B cell (primary cell): ENCODE results near the gene PHACTR3. TPM values are rescaled to one million over a fixed set of nuclear protein-coding genes. Genes with fewer than 3 reads are reported as not detected.

Experiments
- ATAC-seq: fragments of 200-7000 bp; cut with Tn5 transposase; one replicate; pipeline ENCODE4 v1.10.0; 2021; ENCODE audit warnings: low read depth, mild to moderate bottlenecking, moderate number of reproducible peaks, moderate library complexity
- CTCF ChIA-PET: fragments of 350-600 bp; sonication (Branson Sonifier 250); formaldehyde crosslinking; loops from one replicate; lab custom pipeline; 2021; ENCODE audit warnings: antibody characterized with exemption, inconsistent platforms; lab: Charles Lee
- POLR2A ChIA-PET: fragments of 350-600 bp; sonication (Branson Sonifier 250); formaldehyde crosslinking; loops from one replicate; lab custom pipeline; 2021; ENCODE audit warnings: antibody characterized with exemption; lab: Charles Lee
- DNase-seq: peaks from one replicate; pipeline ENCODE4 v3.0.0; 2013
- H2AFZ ChIP-seq: 2 replicates; pipeline ENCODE4 v1.6.1; 2012; ENCODE audit warnings: mild to moderate bottlenecking, low read depth, low read length; ENCODE audit not compliant: insufficient read depth, poor library complexity, severe bottlenecking
- H3K27ac ChIP-seq, 2 donors: 1 replicate in 1 of 2; 2 replicates in 1 of 2; pipeline ENCODE4 v1.5.1; 2012 to 2013; ENCODE audit warnings: low read length in 2 of 2, mild to moderate bottlenecking in 2 of 2, moderate library complexity in 1 of 2
- H3K27me3 ChIP-seq, 4 experiments: fragments of 200-600 bp in 1 of 4; sonication (generic) in 1 of 4; replicated peaks in 1 of 4; 1 replicate in 2 of 4; 2 replicates in 2 of 4; pipeline versions ENCODE4 v1.6.1 to v1.7.0; 2013 to 2016; ENCODE audit warnings: low read length in 3 of 4, mild to moderate bottlenecking in 2 of 4, mixed read lengths in 1 of 4, moderate library complexity in 1 of 4; ENCODE audit not compliant: insufficient read depth in 4 of 4, control insufficient read depth in 3 of 4; ENCODE audit errors: control extremely low read depth in 1 of 4
- H3K36me3 ChIP-seq, 2 experiments: replicated peaks in 1 of 2; 1 replicate in 1 of 2; 2 replicates in 1 of 2; pipeline versions ENCODE4 v1.6.1 to v1.7.1; 2013; ENCODE audit warnings: low read length in 1 of 2; ENCODE audit not compliant: insufficient read depth in 2 of 2, control insufficient read depth in 1 of 2; ENCODE audit errors: control extremely low read depth in 1 of 2, extremely low read depth in 1 of 2
- H3K4me1 ChIP-seq, 2 donors: fragments of 200-600 bp in 1 of 2; sonication (generic) in 1 of 2; 1 replicate in 1 of 2; 2 replicates in 1 of 2; pipeline versions ENCODE4 v1.5.1 to v1.6.1; 2013 to 2017; ENCODE audit warnings: low read length in 2 of 2; ENCODE audit not compliant: control insufficient read depth in 2 of 2, insufficient read depth in 2 of 2
- H3K4me2 ChIP-seq: replicated peaks from 2 replicates; pipeline ENCODE3; 2012; ENCODE audit warnings: mild to moderate bottlenecking, low read depth, low read length; ENCODE audit not compliant: poor library complexity, severe bottlenecking
- H3K4me3 ChIP-seq, 5 experiments: fragments of 200-600 bp in 1 of 5; sonication (generic) in 1 of 5; 1 replicate in 3 of 5; 2 replicates in 2 of 5; pipeline versions ENCODE4 v1.5.1 to v1.7.0; 2011 to 2016; ENCODE audit warnings: low read length in 4 of 5, mild to moderate bottlenecking in 4 of 5, low read depth in 2 of 5, control low read depth in 1 of 5, moderate library complexity in 1 of 5; ENCODE audit not compliant: insufficient read depth in 1 of 5; ENCODE audit errors: control extremely low read depth in 1 of 5, extremely low read depth in 1 of 5
- H3K79me2 ChIP-seq: fragments of 200-600 bp; sonication (generic); one replicate; pipeline ENCODE4 v1.6.0; 2016; ENCODE audit warnings: low read length; ENCODE audit not compliant: control insufficient read depth, insufficient read depth
- H3K9ac ChIP-seq: fragments of 200-600 bp; sonication (generic); 2 replicates; pipeline ENCODE4 v1.6.1; 2017; ENCODE audit warnings: mild to moderate bottlenecking, low read length, moderate library complexity
- H3K9me3 ChIP-seq, 3 donors: one replicate each; pipeline versions ENCODE4 v1.6.1 to v1.7.1; 2013; ENCODE audit warnings: low read length in 2 of 3; ENCODE audit not compliant: control insufficient read depth in 2 of 3, insufficient read depth in 1 of 3; ENCODE audit errors: control extremely low read depth in 1 of 3
- H4K20me1 ChIP-seq: 2 replicates; pipeline ENCODE4 v1.6.0; 2012; ENCODE audit warnings: mild to moderate bottlenecking, low read length; ENCODE audit not compliant: insufficient read depth, control insufficient read depth, poor library complexity, severe bottlenecking
- H3K27ac Mint-ChIP-seq: one replicate; pipeline ENCODE4 v1.8.0; 2021; ENCODE audit warnings: mixed read lengths
- H3K27me3 Mint-ChIP-seq: one replicate; pipeline ENCODE4 v1.8.0; 2021; ENCODE audit warnings: mixed read lengths
- H3K4me1 Mint-ChIP-seq: one replicate; pipeline ENCODE4 v1.8.0; 2021; ENCODE audit warnings: mixed read lengths
- H3K4me3 Mint-ChIP-seq: one replicate; pipeline ENCODE4 v1.8.0; 2021; ENCODE audit warnings: mixed read lengths
- H3K9me3 Mint-ChIP-seq: one replicate; pipeline ENCODE4 v1.8.0; 2022; ENCODE audit warnings: mixed read lengths; ENCODE audit not compliant: insufficient read depth
- CTCF ChIP-seq: fragments of 200-600 bp; IDR thresholded peaks from one replicate; pipeline ENCODE4 v1.8.0; 2022; ENCODE audit warnings: antibody characterized with exemption, mild to moderate bottlenecking
- EZH2 ChIP-seq: IDR thresholded peaks from 2 replicates; pipeline ENCODE4 v1.6.1; 2012; ENCODE audit warnings: borderline replicate concordance, low read depth, mild to moderate bottlenecking, moderate library complexity, low read length; ENCODE audit not compliant: insufficient read depth, poor library complexity, severe bottlenecking
- WGBS: methylation state at CpG from one replicate; pipeline ENCODE4 v1.1.5; 2013; ENCODE audit warnings: missing lambda C conversion rate; ENCODE audit not compliant: insufficient coverage; 5-methylcytosine and 5-hydroxymethylcytosine counted together
- intact Hi-C: fragments of 100-400 bp; cut with micrococcal nuclease; formaldehyde crosslinking; loops from one replicate; pipeline ENCODE4 v1.10.0; 2022
- polyA plus RNA-seq: library from polyadenylated mRNA; depleted of rRNA; stranded (reverse); fragments of >200 nt; gene quantifications from 2 replicates; pipeline ENCODE4 v1.2.3, GENCODE V29; 2012
- total RNA-seq, 2 donors: library from RNA; stranded (reverse); fragments of 120-200 nt in 1 of 2; gene quantifications; 1 replicate in 1 of 2; 2 replicates in 1 of 2; pipeline versions ENCODE4 v1.2.3 to v1.2.4, GENCODE V29; 2013 to 2022

Gene PHACTR3
- total and polyA plus RNA-seq, 2 donors (not counting 1 experiment from before 2014, with no cell fraction given) = not detected

- Histone ChIP-seq H3K36me3 (no peaks in the 10 kb centered on the region), H3K27ac (no peak overlapping the region), H3K9ac (no peak overlapping the region), H3K4me2 (no peak overlapping the region), H4K20me1 (no peaks in the 10 kb centered on the region), H3K79me2 (no peaks in the 10 kb centered on the region), H3K4me3 (no peak overlapping the region), H3K27me3 (no peaks in the 10 kb centered on the region), H3K4me1 (no peaks in the 10 kb centered on the region), H2AFZ (no peak overlapping the region), H3K9me3 (peaks cover 7 to 16% (median 11%) of the 10 kb centered on the region in 3 donors)
- peaks cover 15% of the 10 kb centered on the region for H3K9me3 Mint-ChIP-seq
- ATAC-seq = no peak
- no peak overlapping the region for H3K4me3 Mint-ChIP-seq
- no peak for TF ChIP-seq CTCF
- TF ChIP-seq EZH2 = no peak
- H3K4me1 Mint-ChIP-seq = no peaks in the 10 kb centered on the region
- no peak overlapping the region for H3K27ac Mint-ChIP-seq
- H3K27me3 Mint-ChIP-seq = peaks cover 18% of the 10 kb centered on the region
- ChIA-PET CTCF (no interaction called here), POLR2A (no interaction called here)
- no peak for DNase-seq
- intact Hi-C loops = no loop called here
- WGBS = 65% methylated on average over 5 of the region's 8 CpGs
Measured at GRCh38 chr20:59661153-59661552, 56.8 kb downstream of the PHACTR3 start.

DNA sequence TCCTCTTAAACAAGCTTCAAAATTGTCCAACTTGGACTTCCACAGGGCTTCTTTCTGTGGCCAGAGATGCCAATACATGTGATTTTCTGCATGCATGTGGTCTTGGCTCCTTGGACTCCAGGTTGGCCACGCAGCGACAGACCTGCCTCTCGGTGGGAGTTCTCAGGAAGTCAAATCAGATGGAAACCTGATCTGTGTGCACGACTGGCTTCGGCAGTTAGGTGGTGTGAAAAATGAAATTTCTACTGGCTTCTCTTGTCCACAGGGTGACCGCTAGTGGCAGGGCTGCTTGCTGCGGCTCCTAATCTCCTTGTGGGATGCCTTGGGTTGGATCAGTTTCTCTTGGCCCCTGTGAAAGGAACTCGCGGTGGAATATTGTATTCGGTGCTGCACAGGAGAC, 57.3 kb downstream of the PHACTR3 start:
- POLR2A ChIA-PET = no interaction called here
- Histone ChIP-seq H3K27me3 (no peaks in the 10 kb centered on the region), H3K4me2 (no peak overlapping the region), H3K4me1 (no peaks in the 10 kb centered on the region), H2AFZ (no peak overlapping the region), H3K9me3 (peaks cover 7 to 16% (median 11%) of the 10 kb centered on the region in 3 donors), H4K20me1 (no peaks in the 10 kb centered on the region), H3K4me3 (no peak overlapping the region), H3K36me3 (no peaks in the 10 kb centered on the region), H3K9ac (no peak overlapping the region), H3K27ac (no peak overlapping the region), H3K79me2 (no peaks in the 10 kb centered on the region)
- Mint-ChIP-seq H3K27me3 (peaks cover 18% of the 10 kb centered on the region), H3K4me1 (no peaks in the 10 kb centered on the region), H3K27ac (no peak overlapping the region), H3K9me3 (peaks cover 15% of the 10 kb centered on the region), H3K4me3 (no peak overlapping the region)
- no peak for ATAC-seq
- intact Hi-C loops = no loop called here
- DNase-seq = no peak
- WGBS = 74% methylated on average over 10 of the region's 10 CpGs
- TF ChIP-seq CTCF (no peak), EZH2 (no peak)
- CTCF ChIA-PET = no interaction called here
